HL-60 (cell line): ENCODE measurements around the gene NKX3-2.

ENCODE experiments used
- DNase-seq, 2 experiments: peaks; one replicate each; pipeline ENCODE4 v3.0.0-alpha.2; 2010 to 2020; ENCODE audit warnings: low read depth in 1 of 2, low spot score in 1 of 2
- H3K27ac ChIP-seq: fragments of 250-450 bp; sonication (Bioruptor Pico); replicated peaks from 2 replicates; pipeline ENCODE4 v1.5.1; 2020; ENCODE audit warnings: mild to moderate bottlenecking, moderate library complexity
- H3K27me3 ChIP-seq: fragments of 250-450 bp; sonication (Bioruptor Pico); 2 replicates; pipeline ENCODE4 v1.5.1; 2021; ENCODE audit warnings: mild to moderate bottlenecking, moderate library complexity; ENCODE audit not compliant: insufficient read depth, poor library complexity, severe bottlenecking
- H3K4me3 ChIP-seq: replicated peaks from 2 replicates; pipeline ENCODE4 v1.5.1; 2011; ENCODE audit warnings: mild to moderate bottlenecking, control low read depth, low read length; ENCODE audit not compliant: insufficient read depth
- GABPA ChIP-seq: IDR thresholded peaks from 2 replicates; pipeline ENCODE4 v1.6.1; 2012; ENCODE audit warnings: low read depth
- POLR2AphosphoS5 ChIP-seq: IDR thresholded peaks from 2 replicates; pipeline ENCODE4 v1.6.1; 2012; ENCODE audit warnings: low read depth
- SPI1 ChIP-seq: IDR thresholded peaks from 2 replicates; pipeline ENCODE4 v1.6.1; 2012; ENCODE audit warnings: low read depth, mild to moderate bottlenecking, borderline replicate concordance
- TF ChIP-seq, protein P1 (sequence below): IDR thresholded peaks from 2 replicates; pipeline ENCODE4 v1.6.1; 2012; ENCODE audit warnings: low read depth; ENCODE audit not compliant: insufficient replicate concordance
- TF ChIP-seq, protein P2 (sequence below): IDR thresholded peaks from one replicate; pipeline ENCODE4 v1.5.1; 2011; ENCODE audit warnings: low read length, control low read depth, inconsistent platforms; ENCODE audit not compliant: insufficient read depth

The NKX3-2 gene

DNA sequence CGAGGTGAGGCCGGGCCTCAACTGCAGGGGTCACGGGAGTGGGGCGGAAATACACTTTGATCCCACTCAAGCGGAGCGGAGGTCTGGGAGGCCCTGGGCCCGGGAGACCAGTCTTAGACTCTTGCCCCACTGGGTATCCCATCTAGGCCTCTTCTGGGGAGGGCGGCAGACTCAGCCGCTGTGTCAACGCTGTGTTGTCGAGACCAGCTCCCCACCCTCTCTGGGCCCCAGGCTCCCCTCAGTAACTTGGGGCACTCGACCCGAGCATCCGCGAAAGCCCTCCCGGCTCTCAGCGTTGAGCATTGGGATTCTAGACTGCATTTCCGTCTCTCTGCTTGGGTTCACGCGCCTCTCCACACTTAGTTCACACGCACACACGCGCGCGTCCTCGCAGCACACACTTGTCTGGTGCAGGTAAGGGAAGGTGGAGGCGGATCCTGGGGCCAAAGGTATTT lies 1.7 kb downstream of the NKX3-2 start:
- Histone ChIP-seq H3K27ac (no peak overlapping the region), H3K27me3 (peaks cover 87% of the 10 kb centered on the region), H3K4me3 (no peak overlapping the region)
- no peak for DNase-seq
- no peak for TF ChIP-seq SPI1
- TF ChIP-seq, protein P1, sequence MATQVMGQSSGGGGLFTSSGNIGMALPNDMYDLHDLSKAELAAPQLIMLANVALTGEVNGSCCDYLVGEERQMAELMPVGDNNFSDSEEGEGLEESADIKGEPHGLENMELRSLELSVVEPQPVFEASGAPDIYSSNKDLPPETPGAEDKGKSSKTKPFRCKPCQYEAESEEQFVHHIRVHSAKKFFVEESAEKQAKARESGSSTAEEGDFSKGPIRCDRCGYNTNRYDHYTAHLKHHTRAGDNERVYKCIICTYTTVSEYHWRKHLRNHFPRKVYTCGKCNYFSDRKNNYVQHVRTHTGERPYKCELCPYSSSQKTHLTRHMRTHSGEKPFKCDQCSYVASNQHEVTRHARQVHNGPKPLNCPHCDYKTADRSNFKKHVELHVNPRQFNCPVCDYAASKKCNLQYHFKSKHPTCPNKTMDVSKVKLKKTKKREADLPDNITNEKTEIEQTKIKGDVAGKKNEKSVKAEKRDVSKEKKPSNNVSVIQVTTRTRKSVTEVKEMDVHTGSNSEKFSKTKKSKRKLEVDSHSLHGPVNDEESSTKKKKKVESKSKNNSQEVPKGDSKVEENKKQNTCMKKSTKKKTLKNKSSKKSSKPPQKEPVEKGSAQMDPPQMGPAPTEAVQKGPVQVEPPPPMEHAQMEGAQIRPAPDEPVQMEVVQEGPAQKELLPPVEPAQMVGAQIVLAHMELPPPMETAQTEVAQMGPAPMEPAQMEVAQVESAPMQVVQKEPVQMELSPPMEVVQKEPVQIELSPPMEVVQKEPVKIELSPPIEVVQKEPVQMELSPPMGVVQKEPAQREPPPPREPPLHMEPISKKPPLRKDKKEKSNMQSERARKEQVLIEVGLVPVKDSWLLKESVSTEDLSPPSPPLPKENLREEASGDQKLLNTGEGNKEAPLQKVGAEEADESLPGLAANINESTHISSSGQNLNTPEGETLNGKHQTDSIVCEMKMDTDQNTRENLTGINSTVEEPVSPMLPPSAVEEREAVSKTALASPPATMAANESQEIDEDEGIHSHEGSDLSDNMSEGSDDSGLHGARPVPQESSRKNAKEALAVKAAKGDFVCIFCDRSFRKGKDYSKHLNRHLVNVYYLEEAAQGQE = no peak

DNA sequence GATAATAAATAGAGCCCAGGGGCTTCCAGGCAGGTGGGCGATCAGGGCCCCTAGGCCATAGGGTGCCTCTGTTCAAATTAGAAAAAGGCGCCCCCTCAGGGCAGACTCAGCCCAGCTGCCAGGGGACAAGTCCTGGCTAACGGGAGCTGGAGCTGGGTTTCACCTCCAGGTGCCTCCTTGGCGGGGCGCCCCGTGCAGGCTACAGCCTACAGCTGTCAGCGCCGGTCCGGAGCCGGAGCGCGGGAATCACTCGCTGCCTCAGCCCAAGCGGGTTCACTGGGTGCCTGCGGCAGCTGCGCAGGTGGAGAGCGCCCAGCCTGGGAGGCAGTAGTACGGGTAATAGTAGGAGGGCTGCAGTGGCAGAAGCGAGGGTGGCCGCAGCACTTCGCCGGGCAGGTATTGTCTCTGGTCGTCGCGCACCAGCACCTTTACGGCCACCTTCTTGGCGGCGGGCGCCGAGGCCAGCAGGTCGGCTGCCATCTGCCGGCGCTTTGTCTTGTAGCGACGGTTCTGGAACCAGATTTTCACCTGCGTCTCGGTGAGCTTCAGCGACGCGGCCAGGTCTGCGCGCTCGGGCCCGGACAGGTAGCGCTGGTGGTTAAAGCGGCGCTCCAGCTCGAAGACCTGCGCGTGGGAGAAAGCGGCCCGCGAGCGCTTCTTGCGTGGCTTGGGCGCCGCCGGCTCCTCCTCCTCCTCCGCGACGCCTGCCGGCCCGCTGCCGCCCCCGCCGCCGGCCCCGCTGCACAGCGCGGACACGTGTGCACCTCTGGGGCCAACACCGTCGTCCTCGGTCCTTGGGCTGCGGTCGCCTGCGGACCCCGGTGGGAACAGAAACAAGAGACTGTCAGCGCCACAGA lies 2.4 kb downstream of the NKX3-2 start:
- Histone ChIP-seq H3K27me3 (peaks cover 89% of the 10 kb centered on the region), H3K4me3 (no peak overlapping the region), H3K27ac (no peak overlapping the region)
- TF ChIP-seq, protein P1 = no peak
- TF ChIP-seq GABPA (no peak), SPI1 (no peak)
- TF ChIP-seq, protein P2, sequence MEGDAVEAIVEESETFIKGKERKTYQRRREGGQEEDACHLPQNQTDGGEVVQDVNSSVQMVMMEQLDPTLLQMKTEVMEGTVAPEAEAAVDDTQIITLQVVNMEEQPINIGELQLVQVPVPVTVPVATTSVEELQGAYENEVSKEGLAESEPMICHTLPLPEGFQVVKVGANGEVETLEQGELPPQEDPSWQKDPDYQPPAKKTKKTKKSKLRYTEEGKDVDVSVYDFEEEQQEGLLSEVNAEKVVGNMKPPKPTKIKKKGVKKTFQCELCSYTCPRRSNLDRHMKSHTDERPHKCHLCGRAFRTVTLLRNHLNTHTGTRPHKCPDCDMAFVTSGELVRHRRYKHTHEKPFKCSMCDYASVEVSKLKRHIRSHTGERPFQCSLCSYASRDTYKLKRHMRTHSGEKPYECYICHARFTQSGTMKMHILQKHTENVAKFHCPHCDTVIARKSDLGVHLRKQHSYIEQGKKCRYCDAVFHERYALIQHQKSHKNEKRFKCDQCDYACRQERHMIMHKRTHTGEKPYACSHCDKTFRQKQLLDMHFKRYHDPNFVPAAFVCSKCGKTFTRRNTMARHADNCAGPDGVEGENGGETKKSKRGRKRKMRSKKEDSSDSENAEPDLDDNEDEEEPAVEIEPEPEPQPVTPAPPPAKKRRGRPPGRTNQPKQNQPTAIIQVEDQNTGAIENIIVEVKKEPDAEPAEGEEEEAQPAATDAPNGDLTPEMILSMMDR = no peak
- no peak for DNase-seq

DNA sequence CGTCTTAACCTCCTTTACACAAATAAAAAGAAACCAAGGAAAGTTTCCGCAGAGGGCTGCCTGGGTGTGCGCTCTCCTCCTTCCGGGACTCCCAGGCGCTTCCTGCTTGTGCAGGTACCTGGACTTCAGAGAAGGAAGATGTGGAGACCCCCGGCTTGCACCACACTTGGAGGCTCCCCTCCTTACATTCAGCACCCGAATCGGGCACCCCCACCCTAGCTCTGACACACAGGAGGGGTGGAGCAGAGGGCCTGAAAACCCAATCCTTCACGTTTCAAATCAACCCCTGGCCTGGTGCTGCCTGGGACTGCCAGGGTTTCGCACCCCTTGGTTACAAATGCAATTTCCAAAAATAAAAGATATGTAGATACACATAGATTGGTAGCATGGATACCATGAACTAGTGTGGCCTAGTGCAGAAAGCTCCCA lies 3.1 kb downstream of the NKX3-2 start:
- peaks cover 89% of the 10 kb centered on the region for H3K27me3 ChIP-seq
- no peak for DNase-seq
- H3K27ac ChIP-seq = no peak overlapping the region
- TF ChIP-seq, protein P1 = no peak
- no peak for TF ChIP-seq GABPA
- no peak for TF ChIP-seq POLR2AphosphoS5
- no peak for TF ChIP-seq SPI1
- TF ChIP-seq, protein P2 = no peak
- no peak overlapping the region for H3K4me3 ChIP-seq
